OCI-LY3 (cell line): ENCODE results near the gene PLEKHD1.

ENCODE experiments used
- EZH2phosphoT487 ChIP-seq: fragments of 200-600 bp; shearing (Covaris generic); IDR thresholded peaks from 2 replicates; pipeline ENCODE4 v1.6.1; 2018; ENCODE audit warnings: antibody characterized with exemption, mixed run types, low read depth
- TF ChIP-seq, protein P1 (sequence below): fragments of 200-600, 300-600 bp; sonication (generic); IDR thresholded peaks from 2 replicates; pipeline ENCODE4 v1.5.1; 2014; ENCODE audit warnings: antibody characterized with exemption, low read length, low read depth

DNA sequence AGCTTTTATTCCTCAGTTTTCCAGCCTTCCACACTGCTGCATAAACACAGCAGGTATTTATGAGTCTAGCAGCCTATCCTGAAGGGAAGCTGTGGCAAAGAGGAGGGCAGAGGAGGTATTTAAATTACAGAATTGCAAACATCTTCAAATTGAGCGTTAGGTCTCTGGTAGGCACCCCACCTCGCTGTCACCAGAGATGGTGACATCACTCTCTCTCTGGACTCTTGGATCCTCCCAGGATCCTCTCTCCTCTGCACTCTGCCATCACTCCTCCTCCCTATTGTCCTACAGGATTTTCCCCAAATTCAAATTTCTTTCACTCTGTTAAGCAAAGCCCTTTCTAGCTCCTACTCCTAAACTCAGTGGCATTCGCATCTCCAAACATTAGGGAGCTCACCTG is 6.7 kb downstream of the PLEKHD1 start:
- TF ChIP-seq, protein P1, sequence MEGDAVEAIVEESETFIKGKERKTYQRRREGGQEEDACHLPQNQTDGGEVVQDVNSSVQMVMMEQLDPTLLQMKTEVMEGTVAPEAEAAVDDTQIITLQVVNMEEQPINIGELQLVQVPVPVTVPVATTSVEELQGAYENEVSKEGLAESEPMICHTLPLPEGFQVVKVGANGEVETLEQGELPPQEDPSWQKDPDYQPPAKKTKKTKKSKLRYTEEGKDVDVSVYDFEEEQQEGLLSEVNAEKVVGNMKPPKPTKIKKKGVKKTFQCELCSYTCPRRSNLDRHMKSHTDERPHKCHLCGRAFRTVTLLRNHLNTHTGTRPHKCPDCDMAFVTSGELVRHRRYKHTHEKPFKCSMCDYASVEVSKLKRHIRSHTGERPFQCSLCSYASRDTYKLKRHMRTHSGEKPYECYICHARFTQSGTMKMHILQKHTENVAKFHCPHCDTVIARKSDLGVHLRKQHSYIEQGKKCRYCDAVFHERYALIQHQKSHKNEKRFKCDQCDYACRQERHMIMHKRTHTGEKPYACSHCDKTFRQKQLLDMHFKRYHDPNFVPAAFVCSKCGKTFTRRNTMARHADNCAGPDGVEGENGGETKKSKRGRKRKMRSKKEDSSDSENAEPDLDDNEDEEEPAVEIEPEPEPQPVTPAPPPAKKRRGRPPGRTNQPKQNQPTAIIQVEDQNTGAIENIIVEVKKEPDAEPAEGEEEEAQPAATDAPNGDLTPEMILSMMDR: no peak
- no peak for TF ChIP-seq EZH2phosphoT487
